Measurements from ENCODE around the gene GNAT3. TPM values are rescaled to one million over a fixed set of nuclear protein-coding genes. Genes with fewer than 3 reads are reported as not detected.

Gene GNAT3
- total RNA-seq, 1 experiment from 2014 or later, result not detected

DNA sequence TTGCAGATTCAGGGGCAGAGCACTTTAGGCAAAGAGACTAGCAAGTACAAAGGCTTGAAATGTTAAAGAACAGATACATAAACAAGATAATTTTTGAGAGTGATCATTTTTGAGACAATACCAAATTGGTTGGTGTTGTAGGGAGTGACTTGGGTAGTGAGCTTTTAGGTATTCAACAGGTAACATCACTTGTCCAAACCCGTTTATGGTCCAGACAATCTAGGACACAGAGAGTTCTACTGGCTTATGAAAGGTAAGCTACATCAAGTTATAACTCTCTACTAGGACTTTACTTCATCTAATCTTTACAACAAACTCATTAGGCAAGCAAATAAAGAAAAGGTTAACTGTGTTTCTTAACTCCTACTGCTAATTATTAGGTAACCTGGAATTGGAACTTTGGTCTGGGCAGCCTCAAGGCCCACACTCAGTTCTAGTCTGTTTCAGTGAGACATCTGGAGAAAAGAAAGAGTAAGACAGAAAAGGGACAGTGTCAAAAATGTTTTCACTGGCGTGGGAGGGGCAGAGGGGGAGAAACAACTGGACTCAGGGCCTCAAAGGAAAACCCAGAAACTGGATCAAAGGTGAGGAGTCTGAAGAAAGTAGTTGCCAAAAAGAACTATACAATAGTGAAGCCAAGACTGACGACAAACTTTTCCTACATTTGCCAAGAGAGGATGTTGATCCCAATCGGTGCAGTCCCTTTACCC is 39.2 kb downstream of the GNAT3 start:
- no peak overlapping the region for H3K4me2 ChIP-seq (ENCODE audit: low read length)
- H3K9ac ChIP-seq (ENCODE audit: low read length), result no peak overlapping the region

More for the DNA sequence above, 39.2 kb downstream of the GNAT3 start:
- no peaks in the 10 kb centered on the region for H4K20me1 ChIP-seq (ENCODE audit: insufficient read depth)
- TF ChIP-seq EGR1 (IDR thresholded peaks at IDR 0.05; ENCODE audit: low read depth) (no peak), RAD21 (IDR thresholded peaks at IDR 0.05; ENCODE audit: low read depth) (no peak), ZNF274 (IDR thresholded peaks at IDR 0.05; ENCODE audit: low read depth, low read length) (no peak), POLR2AphosphoS5 (IDR thresholded peaks at IDR 0.05; ENCODE audit: low read depth, low read length) (no peak), CEBPB (IDR thresholded peaks at IDR 0.05; ENCODE audit: low read depth) (no peak), ZFX (IDR thresholded peaks at IDR 0.05) (no peak), SIN3A (IDR thresholded peaks at IDR 0.05; ENCODE audit: low read depth) (no peak), JUND (IDR thresholded peaks at IDR 0.05) (no peak), YY1 (IDR thresholded peaks at IDR 0.05; ENCODE audit: extremely low read depth, insufficient replicate concordance, low read depth, low read length) (no peak), FOSL1 (IDR thresholded peaks at IDR 0.05; ENCODE audit: low read depth) (no peak)
- TF ChIP-seq, protein P1, sequence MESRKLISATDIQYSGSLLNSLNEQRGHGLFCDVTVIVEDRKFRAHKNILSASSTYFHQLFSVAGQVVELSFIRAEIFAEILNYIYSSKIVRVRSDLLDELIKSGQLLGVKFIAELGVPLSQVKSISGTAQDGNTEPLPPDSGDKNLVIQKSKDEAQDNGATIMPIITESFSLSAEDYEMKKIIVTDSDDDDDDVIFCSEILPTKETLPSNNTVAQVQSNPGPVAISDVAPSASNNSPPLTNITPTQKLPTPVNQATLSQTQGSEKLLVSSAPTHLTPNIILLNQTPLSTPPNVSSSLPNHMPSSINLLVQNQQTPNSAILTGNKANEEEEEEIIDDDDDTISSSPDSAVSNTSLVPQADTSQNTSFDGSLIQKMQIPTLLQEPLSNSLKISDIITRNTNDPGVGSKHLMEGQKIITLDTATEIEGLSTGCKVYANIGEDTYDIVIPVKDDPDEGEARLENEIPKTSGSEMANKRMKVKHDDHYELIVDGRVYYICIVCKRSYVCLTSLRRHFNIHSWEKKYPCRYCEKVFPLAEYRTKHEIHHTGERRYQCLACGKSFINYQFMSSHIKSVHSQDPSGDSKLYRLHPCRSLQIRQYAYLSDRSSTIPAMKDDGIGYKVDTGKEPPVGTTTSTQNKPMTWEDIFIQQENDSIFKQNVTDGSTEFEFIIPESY (IDR thresholded peaks at IDR 0.05; ENCODE audit: extremely low read depth, insufficient replicate concordance, low read length), result no peak
- TF ChIP-seq, protein P2, sequence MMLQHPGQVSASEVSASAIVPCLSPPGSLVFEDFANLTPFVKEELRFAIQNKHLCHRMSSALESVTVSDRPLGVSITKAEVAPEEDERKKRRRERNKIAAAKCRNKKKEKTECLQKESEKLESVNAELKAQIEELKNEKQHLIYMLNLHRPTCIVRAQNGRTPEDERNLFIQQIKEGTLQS (IDR thresholded peaks at IDR 0.05), result no peak
- DNase-seq (ENCODE audit: low read depth, low spot score), result no peak
- ATAC-seq, result no peak
- no peaks in the 10 kb centered on the region for H3K36me3 ChIP-seq (ENCODE audit: control insufficient read depth in 1 of 2, insufficient read depth in 2 of 2, low read length in 2 of 2)
- H3K4me1 ChIP-seq (ENCODE audit: control insufficient read depth in 1 of 2, insufficient read depth in 2 of 2, low read length in 2 of 2), result peaks cover under 1 to 1% of the 10 kb centered on the region in 2 experiments; a peak in 2 of 4 replicates
- no TSS peak for BruUV-seq (replicated peaks)
- ChIA-PET RAD21 (ENCODE audit: low non-redundant PET in 1 of 2, low total read pairs in 2 of 2, uncharacterized antibody in 2 of 2, unreplicated experiment in 2 of 2) (no interaction called here), CTCF (interaction anchor here (1.0 to 1.1 kb wide), 2 partner anchors 81 to 189 kb away, joined by 3 read pairs; no protein-coding TSS in a partner anchor), POLR2A (no interaction called here)
- no peaks in the 10 kb centered on the region for H3K27me3 ChIP-seq (ENCODE audit: insufficient read depth, low read length)
- H3K79me2 ChIP-seq (ENCODE audit: insufficient read depth, low read length), result no peaks in the 10 kb centered on the region
- no peak overlapping the region for H3K27ac ChIP-seq (ENCODE audit: low read depth, low read length)
- no peak overlapping the region for H3K4me3 ChIP-seq (replicated peaks in 1 of 2; ENCODE audit: low read depth in 1 of 2, low read length in 2 of 2)
- intact Hi-C loops (cut with micrococcal nuclease), result no loop called here
- no peaks in the 10 kb centered on the region for H3K9me2 ChIP-seq (ENCODE audit: insufficient read depth)
- H3K9me3 ChIP-seq (ENCODE audit: control insufficient read depth in 1 of 2, insufficient read depth in 1 of 2, low read depth in 1 of 2, low read length in 2 of 2), result no peaks in the 10 kb centered on the region
- H2AFZ ChIP-seq (ENCODE audit: low read depth, low read length, poor library complexity, severe bottlenecking), result peak overlapping the region; percentile 28

Measured in HCT116 (cell line).